SK-N-MC (cell line): Measurements from ENCODE around the gene TNIP1.

Experiments used
- EZH2 ChIP-seq: fragments of 200-600 bp; sonication (generic); IDR thresholded peaks from one replicate; pipeline ENCODE4 v1.6.1; 2017; ENCODE audit warnings: antibody characterized with exemption
- FOXP2 ChIP-seq: optimal IDR thresholded peaks from 2 replicates; pipeline ENCODE3; 2011; ENCODE audit warnings: mild to moderate bottlenecking, moderate library complexity; ENCODE audit not compliant: insufficient read depth; ENCODE audit errors: extremely low read length, control extremely low read depth
- POLR2AphosphoS5 ChIP-seq: IDR thresholded peaks from 2 replicates; pipeline ENCODE4 v1.6.1; 2012; ENCODE audit warnings: mild to moderate bottlenecking, low read depth, low read length, borderline replicate concordance

DNA sequence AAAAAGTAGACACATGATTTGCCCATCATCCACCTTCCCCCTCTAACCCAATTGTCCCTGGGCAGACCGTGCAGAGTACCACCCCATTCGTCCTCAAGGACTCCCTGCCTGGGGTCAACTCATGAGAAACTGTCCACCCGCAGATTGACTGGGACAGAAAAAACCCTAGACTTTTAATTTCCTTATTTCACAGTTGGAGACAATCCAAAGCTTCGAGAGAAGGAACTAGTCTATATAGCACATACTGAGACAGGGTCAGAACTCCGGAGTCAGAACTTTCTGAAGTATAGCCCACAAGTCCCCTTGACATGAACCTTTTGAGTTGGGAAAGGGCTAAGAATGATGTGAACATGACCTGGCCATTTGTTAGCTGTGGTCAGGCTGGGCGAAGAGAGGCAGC lies 68.0 kb downstream of the TNIP1 start:
- TF ChIP-seq POLR2AphosphoS5: no peak
- TF ChIP-seq EZH2: no peak
- TF ChIP-seq FOXP2: no peak
